ENCODE data around the gene GNG7.

Gene GNG7

GRCh38 chr19:2618611-2619010 lies 83.9 kb downstream of the GNG7 start:
- Histone ChIP-seq H2AFZ (ENCODE audit: low read length) (peak overlapping the region; percentile 59; the same call in 1 of the 2 replicates), H3K4me1 (ENCODE audit: insufficient read depth, low read length, poor library complexity, severe bottlenecking) (peaks cover 69% of the 10 kb centered on the region), H3K79me2 (ENCODE audit: insufficient read depth, low read length) (no peaks in the 10 kb centered on the region), H4K20me1 (ENCODE audit: insufficient read depth, low read length, poor library complexity, severe bottlenecking) (no peaks in the 10 kb centered on the region), H3K9me3 (ENCODE audit: insufficient read depth, low read depth, low read length) (no peaks in the 10 kb centered on the region), H3K36me3 (ENCODE audit: insufficient read depth, low read length) (no peaks in the 10 kb centered on the region), H3K27me3 (ENCODE audit: insufficient read depth, low read length, poor library complexity, severe bottlenecking) (no peaks in the 10 kb centered on the region), H3K9me2 (replicated peaks; ENCODE audit: low read depth, low read length) (no peaks in the 10 kb centered on the region), H3F3A (ENCODE audit: low read depth) (peaks cover 8% of the 10 kb centered on the region; the same call in 1 of the 2 replicates), H3K4me3 (ENCODE audit: low read length, poor library complexity, severe bottlenecking) (peak overlapping the region; percentile 66), H3K9ac (ENCODE audit: low read depth, low read length, poor library complexity, severe bottlenecking) (peak overlapping the region; percentile 71), H3K4me2 (ENCODE audit: low read depth, low read length, poor library complexity, severe bottlenecking) (peak overlapping the region; percentile 88)
- TF ChIP-seq, protein P1, sequence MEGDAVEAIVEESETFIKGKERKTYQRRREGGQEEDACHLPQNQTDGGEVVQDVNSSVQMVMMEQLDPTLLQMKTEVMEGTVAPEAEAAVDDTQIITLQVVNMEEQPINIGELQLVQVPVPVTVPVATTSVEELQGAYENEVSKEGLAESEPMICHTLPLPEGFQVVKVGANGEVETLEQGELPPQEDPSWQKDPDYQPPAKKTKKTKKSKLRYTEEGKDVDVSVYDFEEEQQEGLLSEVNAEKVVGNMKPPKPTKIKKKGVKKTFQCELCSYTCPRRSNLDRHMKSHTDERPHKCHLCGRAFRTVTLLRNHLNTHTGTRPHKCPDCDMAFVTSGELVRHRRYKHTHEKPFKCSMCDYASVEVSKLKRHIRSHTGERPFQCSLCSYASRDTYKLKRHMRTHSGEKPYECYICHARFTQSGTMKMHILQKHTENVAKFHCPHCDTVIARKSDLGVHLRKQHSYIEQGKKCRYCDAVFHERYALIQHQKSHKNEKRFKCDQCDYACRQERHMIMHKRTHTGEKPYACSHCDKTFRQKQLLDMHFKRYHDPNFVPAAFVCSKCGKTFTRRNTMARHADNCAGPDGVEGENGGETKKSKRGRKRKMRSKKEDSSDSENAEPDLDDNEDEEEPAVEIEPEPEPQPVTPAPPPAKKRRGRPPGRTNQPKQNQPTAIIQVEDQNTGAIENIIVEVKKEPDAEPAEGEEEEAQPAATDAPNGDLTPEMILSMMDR (conservative IDR thresholded peaks at IDR 0.05; ENCODE audit: low read length), result no peak
- TF ChIP-seq EZH2phosphoT487 (IDR thresholded peaks at IDR 0.05; ENCODE audit: borderline replicate concordance), result no peak

DNA sequence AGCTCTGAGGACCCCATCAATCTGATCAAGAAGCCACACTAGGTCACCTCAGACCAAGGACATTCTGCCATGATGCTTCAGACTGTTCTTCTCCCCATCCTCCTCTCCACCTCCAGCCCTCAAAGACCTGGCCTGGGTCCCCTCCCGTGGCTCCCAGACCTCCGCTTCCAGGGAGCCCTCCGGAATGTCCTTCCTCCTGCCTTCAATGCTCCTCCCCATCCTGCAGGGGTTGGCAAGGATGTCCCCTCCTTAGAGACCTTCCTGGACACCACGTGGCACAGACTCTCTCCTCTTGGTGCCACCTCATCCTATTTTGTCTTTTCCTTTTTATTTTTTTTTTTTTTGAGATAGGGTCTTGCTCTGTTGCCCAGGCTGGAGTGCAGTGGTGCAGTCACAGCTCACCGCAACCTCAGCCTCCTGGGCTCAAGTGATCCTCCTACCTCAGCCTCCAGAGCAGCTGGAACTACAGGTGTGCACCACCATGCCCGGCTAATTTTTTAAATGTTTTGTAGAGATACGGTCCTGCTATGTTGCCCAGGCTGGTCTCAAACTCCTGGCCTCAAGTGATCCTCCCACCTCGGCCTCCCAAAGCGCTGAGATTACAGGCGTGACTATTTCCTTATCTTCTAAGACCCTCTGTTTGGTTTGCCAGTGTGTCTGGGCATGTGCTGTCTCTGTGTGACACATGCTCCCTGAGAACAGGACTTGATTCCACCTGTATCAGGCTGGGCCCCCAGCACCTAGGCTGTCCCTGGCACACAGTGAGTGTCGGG lies 84.9 kb downstream of the GNG7 start:
- peaks cover 78% of the 10 kb centered on the region for H3K4me1 ChIP-seq (ENCODE audit: insufficient read depth, low read length, poor library complexity, severe bottlenecking)
- H3K79me2 ChIP-seq (ENCODE audit: insufficient read depth, low read length), result no peaks in the 10 kb centered on the region
- H3K9me3 ChIP-seq (ENCODE audit: insufficient read depth, low read depth, low read length), result no peaks in the 10 kb centered on the region
- peaks cover 8% of the 10 kb centered on the region; the same call in 1 of the 2 replicates for H3F3A ChIP-seq (ENCODE audit: low read depth)
- peak overlapping the region; percentile 88 for H3K4me2 ChIP-seq (ENCODE audit: low read depth, low read length, poor library complexity, severe bottlenecking)
- no peaks in the 10 kb centered on the region for H3K27me3 ChIP-seq (ENCODE audit: insufficient read depth, low read length, poor library complexity, severe bottlenecking)
- H3K9ac ChIP-seq (ENCODE audit: low read depth, low read length, poor library complexity, severe bottlenecking), result peak overlapping the region; percentile 53
- no peaks in the 10 kb centered on the region for H4K20me1 ChIP-seq (ENCODE audit: insufficient read depth, low read length, poor library complexity, severe bottlenecking)
- peak overlapping the region; percentile 66 for H3K4me3 ChIP-seq (ENCODE audit: low read length, poor library complexity, severe bottlenecking)
- no peak overlapping the region for H2AFZ ChIP-seq (ENCODE audit: low read length)
- TF ChIP-seq, protein P1 (conservative IDR thresholded peaks at IDR 0.05; ENCODE audit: low read length), result no peak
- no peak for TF ChIP-seq EZH2phosphoT487 (IDR thresholded peaks at IDR 0.05; ENCODE audit: borderline replicate concordance)
- H3K36me3 ChIP-seq (ENCODE audit: insufficient read depth, low read length), result no peaks in the 10 kb centered on the region
- no peaks in the 10 kb centered on the region for H3K9me2 ChIP-seq (replicated peaks; ENCODE audit: low read depth, low read length)

DNA sequence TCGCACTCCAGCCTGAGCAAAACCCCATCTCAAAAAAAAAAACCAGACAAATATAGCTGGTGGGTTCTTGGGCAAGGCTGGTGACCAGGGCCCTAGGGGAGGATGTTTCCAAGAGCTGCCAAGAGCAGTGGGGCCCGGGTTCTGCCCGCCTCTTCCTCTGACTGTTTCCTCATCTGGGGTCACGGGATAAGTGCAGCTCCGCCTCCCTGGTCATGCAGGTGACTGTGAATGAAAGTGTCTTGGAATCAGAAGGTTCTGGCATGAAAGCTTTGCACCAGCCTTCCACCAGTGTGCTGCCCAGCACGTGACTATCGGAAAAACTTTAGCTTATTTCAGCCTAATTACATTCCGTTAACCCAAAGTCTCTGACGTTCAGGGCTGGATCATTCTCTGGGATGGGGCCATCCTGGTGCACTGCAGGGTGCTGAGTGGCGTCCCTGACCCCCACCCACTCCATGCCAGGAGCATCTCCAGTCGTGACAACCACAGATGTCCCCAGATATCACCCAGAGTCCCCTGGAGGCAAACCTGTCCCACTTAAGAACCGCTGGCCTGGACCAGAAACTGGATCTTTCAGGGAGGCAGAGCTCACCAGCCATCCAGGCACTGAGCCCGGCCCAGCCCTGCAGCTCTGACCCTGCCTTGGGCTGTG lies 85.6 kb downstream of the GNG7 start:
- Histone ChIP-seq H3K9ac (ENCODE audit: low read depth, low read length, poor library complexity, severe bottlenecking) (peak overlapping the region; percentile 47), H3F3A (ENCODE audit: low read depth) (peaks cover 8% of the 10 kb centered on the region; the same call in 1 of the 2 replicates), H3K9me3 (ENCODE audit: insufficient read depth, low read depth, low read length) (no peaks in the 10 kb centered on the region), H3K4me1 (ENCODE audit: insufficient read depth, low read length, poor library complexity, severe bottlenecking) (peaks cover 78% of the 10 kb centered on the region), H3K27me3 (ENCODE audit: insufficient read depth, low read length, poor library complexity, severe bottlenecking) (no peaks in the 10 kb centered on the region), H3K36me3 (ENCODE audit: insufficient read depth, low read length) (no peaks in the 10 kb centered on the region), H4K20me1 (ENCODE audit: insufficient read depth, low read length, poor library complexity, severe bottlenecking) (no peaks in the 10 kb centered on the region), H3K9me2 (replicated peaks; ENCODE audit: low read depth, low read length) (no peaks in the 10 kb centered on the region), H2AFZ (ENCODE audit: low read length) (no peak overlapping the region), H3K4me3 (ENCODE audit: low read length, poor library complexity, severe bottlenecking) (peak overlapping the region; percentile 43), H3K79me2 (ENCODE audit: insufficient read depth, low read length) (no peaks in the 10 kb centered on the region), H3K4me2 (ENCODE audit: low read depth, low read length, poor library complexity, severe bottlenecking) (peak overlapping the region; percentile 46)
- TF ChIP-seq EZH2phosphoT487 (IDR thresholded peaks at IDR 0.05; ENCODE audit: borderline replicate concordance), result no peak
- TF ChIP-seq, protein P1 (conservative IDR thresholded peaks at IDR 0.05; ENCODE audit: low read length), result no peak
